H9 (cell line): ENCODE measurements around the gene LMBRD2. TPM values are rescaled to one million over a fixed set of nuclear protein-coding genes. Genes with fewer than 3 reads are reported as not detected.
A peak's percentile ranks its signal among the peaks of the same experiment; 100 is the strongest.

Source experiments
- DNase-seq: peaks from one replicate; pipeline ENCODE4 v3.0.0-alpha.2; 2017
- H2AFZ ChIP-seq: one replicate; pipeline ENCODE4 v1.6.1; 2013; ENCODE audit warnings: mild to moderate bottlenecking, low read length, control low read depth, moderate library complexity
- H2AK5ac ChIP-seq: 2 replicates; pipeline ENCODE4 v1.6.1; 2013; ENCODE audit warnings: low read length, control low read depth, mixed read lengths; ENCODE audit not compliant: insufficient read length
- H2BK120ac ChIP-seq: one replicate; pipeline ENCODE4 v1.6.1; 2013; ENCODE audit warnings: low read depth, mild to moderate bottlenecking, low read length, control low read depth, inconsistent platforms; ENCODE audit not compliant: poor library complexity, severe bottlenecking
- H2BK12ac ChIP-seq: 2 replicates; pipeline ENCODE4 v1.6.1; 2013; ENCODE audit warnings: low read length, control low read depth, mixed read lengths, low read depth; ENCODE audit not compliant: insufficient read length
- H2BK15ac ChIP-seq: 2 replicates; pipeline ENCODE4 v1.6.1; 2013; ENCODE audit warnings: low read depth, low read length, control low read depth
- H2BK20ac ChIP-seq: one replicate; pipeline ENCODE4 v1.6.1; 2013; ENCODE audit warnings: low read depth, mild to moderate bottlenecking, low read length, control low read depth, inconsistent platforms; ENCODE audit not compliant: poor library complexity, severe bottlenecking
- H2BK5ac ChIP-seq: 2 replicates; pipeline ENCODE4 v1.6.1; 2013; ENCODE audit warnings: low read length, control low read depth, mixed read lengths; ENCODE audit not compliant: insufficient read length
- H3K14ac ChIP-seq: 2 replicates; pipeline ENCODE4 v1.6.1; 2013; ENCODE audit warnings: low read length, control low read depth; ENCODE audit not compliant: insufficient read depth
- H3K18ac ChIP-seq: 2 replicates; pipeline ENCODE4 v1.6.1; 2013; ENCODE audit warnings: low read depth, mild to moderate bottlenecking, mixed read lengths, low read length, control low read depth; ENCODE audit not compliant: insufficient read length
- H3K23ac ChIP-seq: 2 replicates; pipeline ENCODE4 v1.6.1; 2013; ENCODE audit warnings: low read length, control low read depth, mixed read lengths, low read depth; ENCODE audit not compliant: insufficient read length
- H3K23me2 ChIP-seq: 2 replicates; pipeline ENCODE4 v1.6.1; 2013; ENCODE audit warnings: low read depth, mild to moderate bottlenecking, mixed read lengths, low read length, control low read depth; ENCODE audit not compliant: insufficient read length, poor library complexity, severe bottlenecking
- H3K27ac ChIP-seq: 2 replicates; pipeline ENCODE4 v1.5.1; 2013; ENCODE audit warnings: low read length, control low read depth, mixed read lengths, low read depth; ENCODE audit not compliant: insufficient read length
- H3K27me3 ChIP-seq: 2 replicates; pipeline ENCODE4 v1.6.1; 2013; ENCODE audit warnings: low read length, control low read depth, inconsistent platforms; ENCODE audit not compliant: insufficient read depth
- H3K4ac ChIP-seq: 2 replicates; pipeline ENCODE4 v1.6.1; 2013; ENCODE audit warnings: low read depth, mild to moderate bottlenecking, control low read depth, inconsistent platforms, low read length, moderate library complexity
- H3K4me1 ChIP-seq: 2 replicates; pipeline ENCODE4 v1.6.1; 2013; ENCODE audit warnings: low read length, control low read depth, inconsistent platforms; ENCODE audit not compliant: insufficient read depth
- H3K4me2 ChIP-seq: 2 replicates; pipeline ENCODE4 v1.6.1; 2013; ENCODE audit warnings: low read length, control low read depth, mixed read lengths; ENCODE audit not compliant: insufficient read length, insufficient read depth
- H3K56ac ChIP-seq: 2 replicates; pipeline ENCODE4 v1.6.1; 2013; ENCODE audit warnings: low read depth, mild to moderate bottlenecking, mixed read lengths, low read length, control low read depth; ENCODE audit not compliant: insufficient read length
- H3K79me1 ChIP-seq: 2 replicates; pipeline ENCODE4 v1.6.1; 2013; ENCODE audit warnings: low read depth, mild to moderate bottlenecking, moderate library complexity, low read length, control low read depth, inconsistent platforms; ENCODE audit not compliant: insufficient read depth, poor library complexity, severe bottlenecking
- H3K79me2 ChIP-seq: 2 replicates; pipeline ENCODE4 v1.6.1; 2013; ENCODE audit warnings: low read length, control low read depth, inconsistent platforms; ENCODE audit not compliant: insufficient read depth
- H3K9ac ChIP-seq: 2 replicates; pipeline ENCODE4 v1.6.1; 2013; ENCODE audit warnings: low read length, control low read depth, mixed read lengths; ENCODE audit not compliant: insufficient read length; ENCODE audit errors: extremely low read depth
- H3K9me3 ChIP-seq: one replicate; pipeline ENCODE4 v1.6.1; 2013; ENCODE audit warnings: low read depth, low read length, inconsistent platforms; ENCODE audit not compliant: control insufficient read depth
- H3T11ph ChIP-seq: one replicate; pipeline ENCODE4 v1.6.1; 2013; ENCODE audit warnings: mild to moderate bottlenecking, low read length, control low read depth, inconsistent platforms
- H4K20me1 ChIP-seq: one replicate; pipeline ENCODE4 v1.6.1; 2013; ENCODE audit not compliant: control insufficient read depth, insufficient read length, insufficient read depth
- H4K5ac ChIP-seq: 2 replicates; pipeline ENCODE4 v1.6.1; 2013; ENCODE audit warnings: low read depth, mild to moderate bottlenecking, mixed read lengths, low read length, control low read depth; ENCODE audit not compliant: insufficient read length
- H4K8ac ChIP-seq: replicated peaks from 2 replicates; pipeline ENCODE4 v1.6.1; 2013; ENCODE audit warnings: low read length, control low read depth, mixed read lengths, low read depth; ENCODE audit not compliant: insufficient read length
- H4K91ac ChIP-seq: 2 replicates; pipeline ENCODE4 v1.6.1; 2013; ENCODE audit warnings: low read depth, mild to moderate bottlenecking, moderate library complexity, mixed read lengths, low read length, control low read depth; ENCODE audit not compliant: insufficient read length
- H3K27ac Mint-ChIP-seq, 3 experiments: 2 replicates in 2 of 3; 3 replicates in 1 of 3; pipeline ENCODE4 v1.8.0; 2020 to 2021; ENCODE audit warnings: mixed read lengths in 3 of 3, mild to moderate bottlenecking in 1 of 3, moderate library complexity in 1 of 3
- H3K27me3 Mint-ChIP-seq: 2 replicates; pipeline ENCODE4 v1.8.0; 2021; ENCODE audit warnings: low read depth, mild to moderate bottlenecking, moderate library complexity, mixed read lengths
- H3K36me3 Mint-ChIP-seq, 3 experiments: 2 replicates in 2 of 3; 3 replicates in 1 of 3; pipeline ENCODE4 v1.8.0; 2020 to 2021; ENCODE audit warnings: low read depth in 3 of 3, mixed read lengths in 3 of 3; ENCODE audit not compliant: insufficient read depth in 1 of 3
- H3K4me1 Mint-ChIP-seq, 2 experiments: 2 replicates each; pipeline ENCODE4 v1.8.0; 2020; ENCODE audit warnings: mixed read lengths in 2 of 2
- H3K4me3 Mint-ChIP-seq, 2 experiments: 2 replicates in 1 of 2; 3 replicates in 1 of 2; pipeline ENCODE4 v1.8.0; 2020 to 2021; ENCODE audit warnings: mild to moderate bottlenecking in 2 of 2, mixed read lengths in 2 of 2, moderate library complexity in 1 of 2
- H3K9me3 Mint-ChIP-seq, 2 experiments: 2 replicates in 1 of 2; 3 replicates in 1 of 2; pipeline ENCODE4 v1.8.0; 2020; ENCODE audit warnings: mild to moderate bottlenecking in 2 of 2, mixed read lengths in 2 of 2, moderate library complexity in 1 of 2
- WGBS: extraction: QIAGEN DNeasy Blood & Tissue Kit; methylation state at CpG from one replicate; pipeline ENCODE4 v1.1.7; 2013; ENCODE audit warnings: missing lambda C conversion rate, low lambda C conversion rate, mixed read lengths; ENCODE audit not compliant: insufficient read length; ENCODE audit errors: extremely low coverage; 5-methylcytosine and 5-hydroxymethylcytosine counted together
- total RNA-seq: library from RNA; stranded (reverse); gene quantifications from 2 replicates; pipeline ENCODE4 v1.2.1, GENCODE V29; 2021
- TF ChIP-seq, protein P1 (sequence below): fragments of 200-600 bp; sonication (generic); conservative IDR thresholded peaks from 3 replicates; pipeline ENCODE4 v1.8.0; 2021; ENCODE audit warnings: antibody characterized with exemption, mild to moderate bottlenecking

LMBRD2 gene
- total RNA-seq, 1 experiment from 2014 or later: 5.3 TPM

DNA sequence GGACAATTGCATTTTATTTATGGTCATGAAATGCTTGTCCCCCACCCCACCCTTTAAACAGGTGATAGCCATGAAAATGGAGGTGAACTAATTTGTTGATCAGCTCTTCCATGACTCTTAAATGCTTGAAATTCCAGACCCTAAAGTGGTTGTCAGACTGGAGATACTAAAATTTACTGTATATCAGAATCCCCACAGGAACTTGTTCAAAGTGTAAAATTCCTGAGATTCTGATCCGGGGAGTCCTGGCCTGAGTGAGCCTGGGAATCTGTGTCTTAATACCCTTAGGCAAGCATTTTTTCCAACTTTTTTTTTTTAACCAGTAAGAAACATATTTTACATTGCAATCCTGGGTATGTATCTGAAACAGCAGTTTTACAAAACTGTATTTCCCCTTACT lies 4.9 kb upstream of the LMBRD2 start:
- peak overlapping the region in 1 of 3 experiments; percentile 56; a peak in 1 of 7 replicates for H3K27ac Mint-ChIP-seq
- Histone ChIP-seq H3K27ac (no peak overlapping the region), H2BK15ac (no peak overlapping the region), H4K20me1 (no peaks in the 10 kb centered on the region), H2BK120ac (no peak overlapping the region), H4K91ac (no peak overlapping the region), H4K8ac (no peak overlapping the region), H3T11ph (no peak overlapping the region), H3K4me2 (no peak overlapping the region), H2BK20ac (no peak overlapping the region), H3K56ac (no peak overlapping the region), H3K4me1 (no peaks in the 10 kb centered on the region), H3K9me3 (no peaks in the 10 kb centered on the region), H2AFZ (no peak overlapping the region), H3K14ac (no peak overlapping the region), H4K5ac (no peak overlapping the region), H3K79me1 (peaks cover 18% of the 10 kb centered on the region), H2BK5ac (no peak overlapping the region), H2AK5ac (no peak overlapping the region), H3K79me2 (peaks cover 6% of the 10 kb centered on the region; the same call in 1 of the 2 replicates), H3K23ac (no peak overlapping the region), H3K27me3 (no peaks in the 10 kb centered on the region), H3K18ac (no peak overlapping the region), H3K23me2 (peaks cover 7% of the 10 kb centered on the region), H3K4ac (no peak overlapping the region), H2BK12ac (no peak overlapping the region), H3K9ac (no peak overlapping the region)
- H3K4me1 Mint-ChIP-seq: peaks cover 14 to 24% of the 10 kb centered on the region in 2 experiments
- whole genome bisulfite sequencing: no CpG with 5 or more reads among the region's 1 CpG
- TF ChIP-seq, protein P1, sequence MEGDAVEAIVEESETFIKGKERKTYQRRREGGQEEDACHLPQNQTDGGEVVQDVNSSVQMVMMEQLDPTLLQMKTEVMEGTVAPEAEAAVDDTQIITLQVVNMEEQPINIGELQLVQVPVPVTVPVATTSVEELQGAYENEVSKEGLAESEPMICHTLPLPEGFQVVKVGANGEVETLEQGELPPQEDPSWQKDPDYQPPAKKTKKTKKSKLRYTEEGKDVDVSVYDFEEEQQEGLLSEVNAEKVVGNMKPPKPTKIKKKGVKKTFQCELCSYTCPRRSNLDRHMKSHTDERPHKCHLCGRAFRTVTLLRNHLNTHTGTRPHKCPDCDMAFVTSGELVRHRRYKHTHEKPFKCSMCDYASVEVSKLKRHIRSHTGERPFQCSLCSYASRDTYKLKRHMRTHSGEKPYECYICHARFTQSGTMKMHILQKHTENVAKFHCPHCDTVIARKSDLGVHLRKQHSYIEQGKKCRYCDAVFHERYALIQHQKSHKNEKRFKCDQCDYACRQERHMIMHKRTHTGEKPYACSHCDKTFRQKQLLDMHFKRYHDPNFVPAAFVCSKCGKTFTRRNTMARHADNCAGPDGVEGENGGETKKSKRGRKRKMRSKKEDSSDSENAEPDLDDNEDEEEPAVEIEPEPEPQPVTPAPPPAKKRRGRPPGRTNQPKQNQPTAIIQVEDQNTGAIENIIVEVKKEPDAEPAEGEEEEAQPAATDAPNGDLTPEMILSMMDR: no peak
- H3K27me3 Mint-ChIP-seq: no peaks in the 10 kb centered on the region
- 0 out of 5 replicates have a peak, but pooled peaks cover 0 to 3% of the 10 kb centered on the region in 2 experiments for H3K9me3 Mint-ChIP-seq
- H3K4me3 Mint-ChIP-seq: no peak overlapping the region
- peaks cover 37 to 74% (median 59%) of the 10 kb centered on the region in 3 experiments; a peak in 6 of 7 replicates for H3K36me3 Mint-ChIP-seq
- no peak for DNase-seq
